SK-N-SH treated with all-trans-retinoic acid at 6 μM for 48 hours (cell line): ENCODE results near the gene ARHGAP24.

Experiments
- ARNTL ChIP-seq: fragments of 450-650 bp; formaldehyde crosslinking; IDR thresholded peaks from 2 replicates; pipeline ENCODE4 v1.5.0; 2020; ENCODE audit warnings: low read depth, mild to moderate bottlenecking, moderate library complexity, borderline replicate concordance
- ESRRG ChIP-seq: fragments of 250-450 bp; sonication (Bioruptor Pico); IDR thresholded peaks from 2 replicates; pipeline ENCODE4 v1.6.1; 2021; ENCODE audit warnings: mild to moderate bottlenecking
- ISL1 ChIP-seq: fragments of 250-450 bp; sonication (Bioruptor Pico); IDR thresholded peaks from 2 replicates; pipeline ENCODE4 v2.1.2; 2022; ENCODE audit warnings: mild to moderate bottlenecking, moderate library complexity
- PATZ1 ChIP-seq: fragments of 250-450 bp; sonication (Bioruptor Pico); IDR thresholded peaks from 2 replicates; pipeline ENCODE4 v1.8.0; 2020; ENCODE audit warnings: mild to moderate bottlenecking, moderate library complexity, borderline replicate concordance
- RARB ChIP-seq: fragments of 250-450 bp; sonication (Bioruptor Pico); IDR thresholded peaks from 2 replicates; pipeline ENCODE4 v1.8.0; 2021; ENCODE audit warnings: mild to moderate bottlenecking, moderate library complexity
- SNAI2 ChIP-seq: fragments of 250-450 bp; sonication (Bioruptor Pico); IDR thresholded peaks from 2 replicates; pipeline ENCODE4 v1.5.0; 2020; ENCODE audit warnings: mild to moderate bottlenecking, moderate library complexity
- TCF4 ChIP-seq: fragments of 250-450 bp; sonication (Bioruptor Pico); IDR thresholded peaks from 2 replicates; pipeline ENCODE4 v1.8.0; 2021; ENCODE audit warnings: mild to moderate bottlenecking, moderate library complexity, borderline replicate concordance
- TOX ChIP-seq: fragments of 250-450 bp; sonication (Bioruptor Pico); IDR thresholded peaks from 2 replicates; pipeline ENCODE4 v1.8.0; 2021; ENCODE audit warnings: mild to moderate bottlenecking, moderate library complexity, borderline replicate concordance
- ZFP3 ChIP-seq: fragments of 250-450 bp; sonication (Bioruptor Pico); IDR thresholded peaks from 2 replicates; pipeline ENCODE4 v1.5.0; 2020; ENCODE audit warnings: mild to moderate bottlenecking, moderate library complexity
- ZFP30 ChIP-seq: fragments of 450-650 bp; formaldehyde crosslinking; IDR thresholded peaks from 2 replicates; pipeline ENCODE4 v1.5.0; 2022; ENCODE audit warnings: mild to moderate bottlenecking, moderate library complexity
- ZNF70 ChIP-seq: fragments of 450-650 bp; formaldehyde crosslinking; IDR thresholded peaks from 2 replicates; pipeline ENCODE4 v1.5.0; 2020; ENCODE audit warnings: mild to moderate bottlenecking, moderate library complexity

DNA sequence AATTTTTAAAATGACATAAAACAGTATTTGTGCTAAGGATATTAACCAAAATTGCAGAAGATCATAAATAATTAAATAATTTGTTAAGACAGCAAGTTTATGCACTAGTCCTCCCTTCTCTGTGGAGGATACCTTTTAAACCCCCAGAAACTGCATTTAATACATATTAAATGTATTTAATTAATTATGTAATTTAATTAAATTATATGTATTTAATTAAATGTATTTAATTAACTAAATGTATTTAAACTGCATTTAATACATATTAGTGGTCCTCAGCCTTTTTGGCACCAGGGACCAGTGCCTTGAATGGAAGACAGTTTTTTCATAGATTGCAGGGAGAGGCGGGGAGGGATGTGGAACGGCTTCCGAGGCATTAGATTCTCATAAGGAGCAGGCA, 404.6 kb downstream of the ARHGAP24 start:
- TF ChIP-seq PATZ1 (CRISPR knock-in tag) (no peak), SNAI2 (CRISPR knock-in tag) (no peak), TCF4 (CRISPR knock-in tag) (no peak), ZFP30 (CRISPR knock-in tag) (no peak), ISL1 (CRISPR knock-in tag) (no peak), RARB (CRISPR knock-in tag) (no peak), ZFP3 (CRISPR knock-in tag) (no peak), ZNF70 (CRISPR knock-in tag) (no peak), ESRRG (CRISPR knock-in tag) (no peak), ARNTL (CRISPR knock-in tag) (no peak), TOX (CRISPR knock-in tag) (no peak)
